Trophoblast cell (in vitro differentiated cells and primary cell): ENCODE data around the gene ZNF486. TPM values are rescaled to one million over a fixed set of nuclear protein-coding genes. Genes with fewer than 3 reads are reported as not detected.
A peak's percentile ranks its signal among the peaks of the same experiment; 100 is the strongest.
"Not testable (repeated sequence)": the region's sequence is repeated elsewhere in the genome, so short reads cannot be mapped to it uniquely, and the experiment has no call there.

Source experiments
- DNase-seq, 2 donors: peaks; one replicate each; pipeline ENCODE4 v3.0.0-alpha.2; 2016
- H2AFZ ChIP-seq: 2 replicates; pipeline ENCODE4 v1.6.1; 2013; ENCODE audit warnings: low read length, moderate library complexity, mild to moderate bottlenecking; ENCODE audit not compliant: insufficient read depth, poor library complexity
- H2AK5ac ChIP-seq: 2 replicates; pipeline ENCODE4 v1.6.1; 2013; ENCODE audit warnings: mild to moderate bottlenecking, low read length
- H2BK120ac ChIP-seq: 2 replicates; pipeline ENCODE4 v1.6.1; 2013; ENCODE audit warnings: low read length, mild to moderate bottlenecking, moderate library complexity; ENCODE audit not compliant: insufficient read depth, poor library complexity
- H2BK12ac ChIP-seq: 2 replicates; pipeline ENCODE4 v1.6.1; 2013; ENCODE audit warnings: mild to moderate bottlenecking, low read length, moderate library complexity
- H2BK5ac ChIP-seq: 2 replicates; pipeline ENCODE4 v1.6.1; 2013; ENCODE audit warnings: low read length, low read depth, moderate library complexity, mild to moderate bottlenecking; ENCODE audit not compliant: poor library complexity
- H3K14ac ChIP-seq: 2 replicates; pipeline ENCODE4 v1.6.1; 2013; ENCODE audit warnings: mild to moderate bottlenecking, low read length
- H3K18ac ChIP-seq: 2 replicates; pipeline ENCODE4 v1.6.1; 2013; ENCODE audit warnings: mild to moderate bottlenecking, low read length
- H3K23ac ChIP-seq: 2 replicates; pipeline ENCODE4 v1.6.1; 2013; ENCODE audit warnings: low read length
- H3K27ac ChIP-seq: 2 replicates; pipeline ENCODE4 v1.5.1; 2013; ENCODE audit warnings: low read depth, mild to moderate bottlenecking, inconsistent platforms, low read length, moderate library complexity
- H3K27me3 ChIP-seq: 2 replicates; pipeline ENCODE4 v1.6.1; 2013; ENCODE audit warnings: inconsistent platforms, mild to moderate bottlenecking, low read length, moderate library complexity; ENCODE audit not compliant: insufficient read depth
- H3K36me3 ChIP-seq, 2 experiments: 1 replicate in 1 of 2; 2 replicates in 1 of 2; pipeline ENCODE4 v1.6.1; 2013; ENCODE audit warnings: low read length in 2 of 2, mild to moderate bottlenecking in 2 of 2, moderate library complexity in 1 of 2; ENCODE audit not compliant: insufficient read depth in 2 of 2, control insufficient read depth in 1 of 2
- H3K4ac ChIP-seq: 2 replicates; pipeline ENCODE4 v1.6.1; 2013; ENCODE audit warnings: low read depth, mild to moderate bottlenecking, low read length, moderate library complexity
- H3K4me1 ChIP-seq, 2 experiments: 1 replicate in 1 of 2; 2 replicates in 1 of 2; pipeline ENCODE4 v1.6.1; 2013; ENCODE audit warnings: low read length in 2 of 2, mild to moderate bottlenecking in 2 of 2, moderate library complexity in 1 of 2; ENCODE audit not compliant: insufficient read depth in 2 of 2, control insufficient read depth in 1 of 2
- H3K4me2 ChIP-seq: 2 replicates; pipeline ENCODE4 v1.6.1; 2013; ENCODE audit warnings: inconsistent platforms, mild to moderate bottlenecking, low read length, moderate library complexity
- H3K4me3 ChIP-seq: 2 replicates; pipeline ENCODE4 v1.5.1; 2013; ENCODE audit warnings: mild to moderate bottlenecking, low read depth, low read length, inconsistent platforms
- H3K79me1 ChIP-seq: one replicate; pipeline ENCODE4 v1.6.1; 2013; ENCODE audit warnings: low read length
- H3K79me2 ChIP-seq: 2 replicates; pipeline ENCODE4 v1.6.1; 2013; ENCODE audit warnings: low read length, mild to moderate bottlenecking; ENCODE audit not compliant: control insufficient read depth, insufficient read depth, poor library complexity
- H3K9ac ChIP-seq: 2 replicates; pipeline ENCODE4 v1.6.1; 2013; ENCODE audit warnings: mild to moderate bottlenecking, low read length
- H3K9me3 ChIP-seq: 2 replicates; pipeline ENCODE4 v1.6.1; 2013; ENCODE audit warnings: low read depth, mild to moderate bottlenecking, control low read depth, inconsistent platforms, low read length; ENCODE audit not compliant: insufficient read depth
- H4K12ac ChIP-seq: 2 replicates; pipeline ENCODE4 v1.6.1; 2013; ENCODE audit warnings: low read depth, mild to moderate bottlenecking, low read length, moderate library complexity
- H4K8ac ChIP-seq: 2 replicates; pipeline ENCODE4 v1.6.1; 2013; ENCODE audit warnings: low read depth, mild to moderate bottlenecking, low read length, moderate library complexity
- H4K91ac ChIP-seq: one replicate; pipeline ENCODE4 v1.6.1; 2013; ENCODE audit warnings: low read depth, mild to moderate bottlenecking, low read length, moderate library complexity
- WGBS: extraction: QIAGEN DNeasy Blood & Tissue Kit; methylation state at CpG from one replicate; pipeline ENCODE4 v1.1.7; 2013; ENCODE audit warnings: missing lambda C conversion rate; ENCODE audit not compliant: insufficient read length, insufficient coverage; ENCODE audit errors: extremely low coverage; 5-methylcytosine and 5-hydroxymethylcytosine counted together
- polyA plus RNA-seq: library from polyadenylated mRNA; stranded (reverse); fragments of 200-250 nt; gene quantifications from 2 replicates; pipeline ENCODE4 v1.2.3, GENCODE V29; 2013

The ZNF486 gene
- polyA plus RNA-seq, result 12.0 and 12.1 TPM in 2 replicates

- peak within 1 kb of the TSS; percentile 17 for H2BK120ac ChIP-seq
- peak within 1 kb of the TSS; percentile 66 for H3K18ac ChIP-seq
- no peak within 1 kb of the TSS for H2BK12ac ChIP-seq
- peaks cover 0 to 11% of the 10 kb centered on the region in 2 experiments for H3K4me1 ChIP-seq
- no peak within 1 kb of the TSS for H3K23ac ChIP-seq
- H3K4me2 ChIP-seq, result peak within 1 kb of the TSS; percentile 56
- peaks cover 16% of the 10 kb centered on the region for H3K79me2 ChIP-seq
- no CpG with 5 or more reads among the region's 25 CpGs for WGBS
- H3K9me3 ChIP-seq, result no peaks in the 10 kb centered on the region
- peak within 1 kb of the TSS; percentile 42 for H2AFZ ChIP-seq
- peak within 1 kb of the TSS; percentile 62 for H4K91ac ChIP-seq
- H2AK5ac ChIP-seq, result peak within 1 kb of the TSS; percentile 6
- H3K27me3 ChIP-seq, result no peaks in the 10 kb centered on the region
- H3K4me3 ChIP-seq, result peak within 1 kb of the TSS; percentile 85
- H3K9ac ChIP-seq, result peak within 1 kb of the TSS; percentile 69
- H3K27ac ChIP-seq, result peak within 1 kb of the TSS; percentile 71
- H3K79me1 ChIP-seq, result peaks cover 5% of the 10 kb centered on the region
- peaks cover 11 to 13% of the 10 kb centered on the region in 2 experiments for H3K36me3 ChIP-seq
- peak within 1 kb of the TSS; percentile 69 for H2BK5ac ChIP-seq
- peak within 1 kb of the TSS; percentile 52 for H3K14ac ChIP-seq
- peak within 1 kb of the TSS; percentile 61 for H4K12ac ChIP-seq
- H3K4ac ChIP-seq, result peak within 1 kb of the TSS; percentile 92
- H4K8ac ChIP-seq, result peak within 1 kb of the TSS; percentile 81
- DNase-seq, result peak; percentile 99
These were observed at the start of gene ZNF486 for GRCh38 chr19:20167020-20167644. Gene ZNF486, plus strand, starts transcription at chr19:20167214. Its CDS starts 117 bp downstream, at chr19:20167331.

- not testable (repeated sequence) for H3K4me3 ChIP-seq, H3K18ac ChIP-seq, H3K79me1 ChIP-seq, H2BK5ac ChIP-seq, H4K91ac ChIP-seq, H3K23ac ChIP-seq, DNase-seq, H3K4me2 ChIP-seq, H4K12ac ChIP-seq, H3K14ac ChIP-seq, H3K79me2 ChIP-seq, H2AFZ ChIP-seq, H3K4me1 ChIP-seq, H2BK12ac ChIP-seq, H4K8ac ChIP-seq, H2BK120ac ChIP-seq, H3K9ac ChIP-seq, H2AK5ac ChIP-seq, H3K27ac ChIP-seq, H3K4ac ChIP-seq, H3K27me3 ChIP-seq
- H3K9me3 ChIP-seq, result peaks cover 23% of the 10 kb centered on the region
- H3K36me3 ChIP-seq, result peaks cover 23 to 35% of the 10 kb centered on the region in 2 experiments
- no CpG with 5 or more reads among the region's 6 CpGs for WGBS
These were observed 48.8 kb upstream of the ZNF486 start for GRCh38 chr19:20118064-20118839.

GRCh38 chr19:20124879-20125278, 42.1 kb upstream of the ZNF486 start:
- Histone ChIP-seq H2BK12ac (no peak overlapping the region), H4K91ac (no peak overlapping the region), H4K12ac (no peak overlapping the region), H2BK5ac (no peak overlapping the region), H3K4me2 (no peak overlapping the region), H2AFZ (no peak overlapping the region), H3K79me1 (no peaks in the 10 kb centered on the region), H3K36me3 (peaks cover 24 to 27% of the 10 kb centered on the region in 2 experiments), H3K79me2 (no peaks in the 10 kb centered on the region), H3K23ac (no peak overlapping the region), H3K14ac (no peak overlapping the region), H3K9ac (no peak overlapping the region), H2BK120ac (no peak overlapping the region), H3K27me3 (no peaks in the 10 kb centered on the region), H4K8ac (no peak overlapping the region), H3K27ac (no peak overlapping the region), H3K4me3 (no peak overlapping the region), H3K4me1 (no peaks in the 10 kb centered on the region), H2AK5ac (no peak overlapping the region), H3K4ac (no peak overlapping the region), H3K18ac (no peak overlapping the region), H3K9me3 (peaks cover 6% of the 10 kb centered on the region)
- no peak for DNase-seq
- no CpG with 5 or more reads among the region's 23 CpGs for WGBS

GRCh38 chr19:20132933-20133332, 34.1 kb upstream of the ZNF486 start:
- not testable (repeated sequence) for H3K27ac ChIP-seq, H2BK120ac ChIP-seq
- WGBS, result no CpG with 5 or more reads among the region's 2 CpGs

More at GRCh38 chr19:20132933-20133332, 34.1 kb upstream of the ZNF486 start:
- not testable (repeated sequence) for H3K9ac ChIP-seq, H4K91ac ChIP-seq, H3K4me2 ChIP-seq, H2AK5ac ChIP-seq, H3K9me3 ChIP-seq, H3K79me1 ChIP-seq, H2BK5ac ChIP-seq, H4K8ac ChIP-seq, H3K23ac ChIP-seq, H3K79me2 ChIP-seq, H2BK12ac ChIP-seq, H3K14ac ChIP-seq, H3K4me1 ChIP-seq, H3K4me3 ChIP-seq, H3K4ac ChIP-seq, H3K36me3 ChIP-seq, H2AFZ ChIP-seq, H3K27me3 ChIP-seq, H3K18ac ChIP-seq, H4K12ac ChIP-seq
- DNase-seq, result peak in 1 of 2 donors; percentile 28
